ENCODE measurements around the gene MIB2.

The MIB2 gene

GRCh38 chr1:1617925-1618324 is 2.6 kb downstream of the MIB2 start:
- H3K9me3 ChIP-seq (ENCODE audit: insufficient read depth, low read length) = no peaks in the 10 kb centered on the region
- H3K9ac ChIP-seq (ENCODE audit: insufficient read length, low read depth) = no peak overlapping the region
- peaks cover 19% of the 10 kb centered on the region for H3K4me1 ChIP-seq (ENCODE audit: insufficient read depth, insufficient read length)
- H3K27me3 ChIP-seq (ENCODE audit: insufficient read depth, insufficient read length) = peaks cover 7% of the 10 kb centered on the region
- peaks cover 22% of the 10 kb centered on the region for H3K36me3 ChIP-seq (ENCODE audit: insufficient read depth, insufficient read length, low read length)
- no peak for DNase-seq (ENCODE audit: low read depth, low spot score)
- no peak for TF ChIP-seq SUZ12 (IDR thresholded peaks at IDR 0.05; ENCODE audit: extremely low read depth, insufficient read depth, insufficient read length)
- TF ChIP-seq YY1 (IDR thresholded peaks at IDR 0.05; ENCODE audit: insufficient read depth, insufficient read length) = no peak
- no peak for TF ChIP-seq ZNF274 (IDR thresholded peaks at IDR 0.05; ENCODE audit: low read depth, low read length)
- H3K4me3 ChIP-seq (ENCODE audit: insufficient read length, low read depth) = no peak overlapping the region

- Histone ChIP-seq H3K4me1 (ENCODE audit: insufficient read depth, insufficient read length) (peaks cover 19% of the 10 kb centered on the region), H3K9ac (ENCODE audit: insufficient read length, low read depth) (no peak overlapping the region), H3K27me3 (ENCODE audit: insufficient read depth, insufficient read length) (peaks cover 7% of the 10 kb centered on the region), H3K4me3 (ENCODE audit: insufficient read length, low read depth) (no peak overlapping the region), H3K36me3 (ENCODE audit: insufficient read depth, insufficient read length, low read length) (peaks cover 21% of the 10 kb centered on the region), H3K9me3 (ENCODE audit: insufficient read depth, low read length) (no peaks in the 10 kb centered on the region)
- TF ChIP-seq SUZ12 (IDR thresholded peaks at IDR 0.05; ENCODE audit: extremely low read depth, insufficient read depth, insufficient read length) (no peak), ZNF274 (IDR thresholded peaks at IDR 0.05; ENCODE audit: low read depth, low read length) (no peak), YY1 (IDR thresholded peaks at IDR 0.05; ENCODE audit: insufficient read depth, insufficient read length) (no peak)
- no peak for DNase-seq (ENCODE audit: low read depth, low spot score)
These were observed 3.2 kb downstream of the MIB2 start for GRCh38 chr1:1618396-1619068.

GRCh38 chr1:1619917-1620361 is 4.6 kb downstream of the MIB2 start:
- Histone ChIP-seq H3K27me3 (ENCODE audit: insufficient read depth, insufficient read length) (peaks cover 7% of the 10 kb centered on the region), H3K36me3 (ENCODE audit: insufficient read depth, insufficient read length, low read length) (peaks cover 16% of the 10 kb centered on the region), H3K4me3 (ENCODE audit: insufficient read length, low read depth) (no peak overlapping the region), H3K4me1 (ENCODE audit: insufficient read depth, insufficient read length) (peaks cover 16% of the 10 kb centered on the region), H3K9me3 (ENCODE audit: insufficient read depth, low read length) (no peaks in the 10 kb centered on the region), H3K9ac (ENCODE audit: insufficient read length, low read depth) (no peak overlapping the region)
- no peak for TF ChIP-seq SUZ12 (IDR thresholded peaks at IDR 0.05; ENCODE audit: extremely low read depth, insufficient read depth, insufficient read length)
- no peak for TF ChIP-seq ZNF274 (IDR thresholded peaks at IDR 0.05; ENCODE audit: low read depth, low read length)
- no peak for TF ChIP-seq YY1 (IDR thresholded peaks at IDR 0.05; ENCODE audit: insufficient read depth, insufficient read length)
- no peak for DNase-seq (ENCODE audit: low read depth, low spot score)

- H3K9me3 ChIP-seq (ENCODE audit: insufficient read depth, low read length) = no peaks in the 10 kb centered on the region
- H3K4me1 ChIP-seq (ENCODE audit: insufficient read depth, insufficient read length) = peaks cover 16% of the 10 kb centered on the region
- H3K36me3 ChIP-seq (ENCODE audit: insufficient read depth, insufficient read length, low read length) = peaks cover 16% of the 10 kb centered on the region
- no peak for DNase-seq (ENCODE audit: low read depth, low spot score)
- TF ChIP-seq ZNF274 (IDR thresholded peaks at IDR 0.05; ENCODE audit: low read depth, low read length) (no peak), YY1 (IDR thresholded peaks at IDR 0.05; ENCODE audit: insufficient read depth, insufficient read length) (no peak), SUZ12 (IDR thresholded peaks at IDR 0.05; ENCODE audit: extremely low read depth, insufficient read depth, insufficient read length) (no peak)
- H3K9ac ChIP-seq (ENCODE audit: insufficient read length, low read depth) = no peak overlapping the region
- H3K4me3 ChIP-seq (ENCODE audit: insufficient read length, low read depth) = no peak overlapping the region
- peaks cover 7% of the 10 kb centered on the region for H3K27me3 ChIP-seq (ENCODE audit: insufficient read depth, insufficient read length)
These were observed 5.3 kb downstream of the MIB2 start for GRCh38 chr1:1620433-1621139.

GRCh38 chr1:1621173-1622009 is 6.1 kb downstream of the MIB2 start:
- Histone ChIP-seq H3K4me3 (ENCODE audit: insufficient read length, low read depth) (no peak overlapping the region), H3K4me1 (ENCODE audit: insufficient read depth, insufficient read length) (peaks cover 16% of the 10 kb centered on the region), H3K9me3 (ENCODE audit: insufficient read depth, low read length) (no peaks in the 10 kb centered on the region), H3K27me3 (ENCODE audit: insufficient read depth, insufficient read length) (peaks cover 6% of the 10 kb centered on the region), H3K9ac (ENCODE audit: insufficient read length, low read depth) (peak overlapping the region; percentile 42), H3K36me3 (ENCODE audit: insufficient read depth, insufficient read length, low read length) (peaks cover 16% of the 10 kb centered on the region)
- DNase-seq (ENCODE audit: low read depth, low spot score) = no peak
- TF ChIP-seq ZNF274 (IDR thresholded peaks at IDR 0.05; ENCODE audit: low read depth, low read length) = no peak

GRCh38 chr1:1622010-1622787 is 6.9 kb downstream of the MIB2 start:
- Histone ChIP-seq H3K36me3 (ENCODE audit: insufficient read depth, insufficient read length, low read length) (peaks cover 19% of the 10 kb centered on the region), H3K9ac (ENCODE audit: insufficient read length, low read depth) (peak overlapping the region; percentile 42), H3K9me3 (ENCODE audit: insufficient read depth, low read length) (no peaks in the 10 kb centered on the region), H3K4me3 (ENCODE audit: insufficient read length, low read depth) (no peak overlapping the region), H3K4me1 (ENCODE audit: insufficient read depth, insufficient read length) (peaks cover 10% of the 10 kb centered on the region), H3K27me3 (ENCODE audit: insufficient read depth, insufficient read length) (no peaks in the 10 kb centered on the region)
- no peak for TF ChIP-seq ZNF274 (IDR thresholded peaks at IDR 0.05; ENCODE audit: low read depth, low read length)
- TF ChIP-seq SUZ12 (IDR thresholded peaks at IDR 0.05; ENCODE audit: extremely low read depth, insufficient read depth, insufficient read length) = no peak
- TF ChIP-seq YY1 (IDR thresholded peaks at IDR 0.05; ENCODE audit: insufficient read depth, insufficient read length) = no peak
- no peak for DNase-seq (ENCODE audit: low read depth, low spot score)

Data from NT2/D1 (cell line).